Dermis blood vessel endothelial cell (primary cell): ENCODE results near the gene DCAF4L1. TPM values are rescaled to one million over a fixed set of nuclear protein-coding genes. Genes with fewer than 3 reads are reported as not detected.
A peak's percentile ranks its signal among the peaks of the same experiment; 100 is the strongest.

ENCODE experiments used
- DNase-seq: peaks from one replicate; pipeline ENCODE4 v3.0.0; 2010
- total RNA-seq: library from RNA; depleted of rRNA; stranded (reverse); fragments of >200 nt; gene quantifications from 2 replicates; pipeline ENCODE4 v1.2.3, GENCODE V29; 2014

DCAF4L1 gene
- 0.17 and 0.28 TPM in 2 replicates for total RNA-seq

GRCh38 chr4:41981456-41981855 lies at the start of gene DCAF4L1:
TSS of gene DCAF4L1 (plus strand) at chr4:41981756. CDS start at chr4:41981793, 37 bp downstream.
- no peak for DNase-seq

GRCh38 chr4:41932988-41933387 lies 48.6 kb upstream of the DCAF4L1 start:
- DNase-seq = no peak

- no peak for DNase-seq
Observed at GRCh38 chr4:41933997-41934503, 47.5 kb upstream of the DCAF4L1 start.

- DNase-seq = no peak
Observed at GRCh38 chr4:41934514-41934900, 47.0 kb upstream of the DCAF4L1 start.

GRCh38 chr4:41934901-41935651 lies 46.5 kb upstream of the DCAF4L1 start, which contains the start of gene TMEM33:
TSS of gene TMEM33 (plus strand) at chr4:41935429. CDS start at chr4:41935485, 56 bp downstream.
- peak; percentile 87 for DNase-seq

GRCh38 chr4:41935652-41936021 lies 45.9 kb upstream of the DCAF4L1 start:
- peak; percentile 46 for DNase-seq

GRCh38 chr4:41939016-41939626 lies 42.4 kb upstream of the DCAF4L1 start:
- DNase-seq = no peak

GRCh38 chr4:41940834-41941233 lies 40.7 kb upstream of the DCAF4L1 start:
- DNase-seq = no peak

- no peak for DNase-seq
Observed at GRCh38 chr4:41943506-41943905, 38.0 kb upstream of the DCAF4L1 start.

GRCh38 chr4:41944089-41944488 lies 37.5 kb upstream of the DCAF4L1 start:
- DNase-seq = no peak

GRCh38 chr4:41949531-41949930 lies 32.0 kb upstream of the DCAF4L1 start:
- DNase-seq = no peak

GRCh38 chr4:41957634-41958033 lies 23.9 kb upstream of the DCAF4L1 start:
- peak; percentile 45 for DNase-seq

GRCh38 chr4:41963105-41963504 lies 18.5 kb upstream of the DCAF4L1 start:
- DNase-seq = peak; percentile 46

GRCh38 chr4:41964401-41964800 lies 17.2 kb upstream of the DCAF4L1 start:
- no peak for DNase-seq

GRCh38 chr4:41967392-41967791 lies 14.2 kb upstream of the DCAF4L1 start:
- DNase-seq = no peak

- DNase-seq = no peak
Observed at GRCh38 chr4:41969671-41970070, 11.9 kb upstream of the DCAF4L1 start.

GRCh38 chr4:41975341-41975740 lies 6.2 kb upstream of the DCAF4L1 start:
- no peak for DNase-seq

GRCh38 chr4:41976775-41977516 lies 4.6 kb upstream of the DCAF4L1 start:
- no peak for DNase-seq

- peak; percentile 3 for DNase-seq
Observed at GRCh38 chr4:41977709-41978108, 3.8 kb upstream of the DCAF4L1 start.

- no peak for DNase-seq
Observed at GRCh38 chr4:41982716-41983115, 1.2 kb downstream of the DCAF4L1 start.

- DNase-seq = no peak
Observed at GRCh38 chr4:41985151-41985550, 3.6 kb downstream of the DCAF4L1 start.

GRCh38 chr4:41989994-41990364 lies 8.4 kb downstream of the DCAF4L1 start:
- DNase-seq = no peak

GRCh38 chr4:41990365-41991111 lies 9.0 kb downstream of the DCAF4L1 start, which contains the start of gene SLC30A9:
TSS of gene SLC30A9 (plus strand) at chr4:41990530. CDS start at chr4:41990652, 122 bp downstream.
- peak; percentile 96 for DNase-seq
